Measurements from ENCODE around the gene TGFBR1. TPM values are rescaled to one million over a fixed set of nuclear protein-coding genes. Genes with fewer than 3 reads are reported as not detected.

The TGFBR1 gene
- total RNA-seq, 5 donors from 2014 or later (not counting 1 experiment from before 2014, with no cell fraction given): 22.3 to 36.9 (median 31.7) TPM

GRCh38 chr9:99176527-99177013, 71.7 kb downstream of the TGFBR1 start:
- Histone ChIP-seq H3K36me3 (ENCODE audit: control insufficient read depth in 2 of 2, extremely low read depth in 1 of 2, insufficient read depth in 1 of 2, low read length in 1 of 2) (no peaks in the 10 kb centered on the region), H3K9me3 (no peaks in the 10 kb centered on the region), H3K27ac (ENCODE audit: low read length) (no peak overlapping the region), H3K27me3 (replicated peaks in 1 of 2; ENCODE audit: control insufficient read depth in 2 of 2, extremely low read depth in 1 of 2, insufficient read depth in 2 of 2, low read length in 1 of 2) (no peaks in the 10 kb centered on the region), H3K4me3 (ENCODE audit: control insufficient read depth in 1 of 2, extremely low read depth in 1 of 2, low read length in 1 of 2) (no peak overlapping the region), H3K4me1 (ENCODE audit: control insufficient read depth in 1 of 2, extremely low read depth in 1 of 2, insufficient read depth in 2 of 2, low read length in 2 of 2) (no peaks in the 10 kb centered on the region)
- H3K4me1 Mint-ChIP-seq: peaks cover 2 to 8% (median 5%) of the 10 kb centered on the region in 3 donors
- POLR2A ChIA-PET: no interaction called here
- no peaks in the 10 kb centered on the region for H3K9me3 Mint-ChIP-seq
- H3K4me3 Mint-ChIP-seq: no peak overlapping the region
- CTCF ChIA-PET: no interaction called here
- ATAC-seq (replicated peaks in 1 of 4) (no peak), DNase-seq (no peak)
- H3K36me3 Mint-ChIP-seq: no peaks in the 10 kb centered on the region
- WGBS (ENCODE audit: insufficient coverage): 77% methylated on average over 3 of the region's 4 CpGs
- H3K27ac Mint-ChIP-seq: no peak overlapping the region
- peaks cover 0 to 7% of the 10 kb centered on the region in 2 donors for H3K27me3 Mint-ChIP-seq

- POLR2A ChIA-PET: interaction anchor here in 1 of 2 donors (0.6 kb wide), 1 partner anchor 716 kb away, joined by 4 read pairs; no protein-coding TSS in a partner anchor
- Histone ChIP-seq H3K36me3 (ENCODE audit: control insufficient read depth in 2 of 2, extremely low read depth in 1 of 2, insufficient read depth in 1 of 2, low read length in 1 of 2) (no peaks in the 10 kb centered on the region), H3K9me3 (no peaks in the 10 kb centered on the region), H3K4me3 (ENCODE audit: control insufficient read depth in 1 of 2, extremely low read depth in 1 of 2, low read length in 1 of 2) (no peak overlapping the region), H3K27ac (ENCODE audit: low read length) (no peak overlapping the region), H3K27me3 (replicated peaks in 1 of 2; ENCODE audit: control insufficient read depth in 2 of 2, extremely low read depth in 1 of 2, insufficient read depth in 2 of 2, low read length in 1 of 2) (no peaks in the 10 kb centered on the region), H3K4me1 (ENCODE audit: control insufficient read depth in 1 of 2, extremely low read depth in 1 of 2, insufficient read depth in 2 of 2, low read length in 2 of 2) (no peaks in the 10 kb centered on the region)
- 80% methylated on average over 1 of the region's 8 CpGs for WGBS (ENCODE audit: insufficient coverage)
- H3K27ac Mint-ChIP-seq: no peak overlapping the region
- CTCF ChIA-PET: interaction anchor here in 1 of 2 donors (0.6 kb wide), 1 partner anchor 935 kb away, joined by 3 read pairs; no protein-coding TSS in a partner anchor
- peaks cover 6 to 12% (median 9%) of the 10 kb centered on the region in 3 donors for H3K4me1 Mint-ChIP-seq
- H3K27me3 Mint-ChIP-seq: no peaks in the 10 kb centered on the region
- no peaks in the 10 kb centered on the region for H3K36me3 Mint-ChIP-seq
- ATAC-seq (replicated peaks in 1 of 4) (no peak), DNase-seq (no peak)
- no peaks in the 10 kb centered on the region for H3K9me3 Mint-ChIP-seq
- H3K4me3 Mint-ChIP-seq: no peak overlapping the region
These were observed 72.9 kb downstream of the TGFBR1 start for GRCh38 chr9:99177576-99178366.

- no peak for DNase-seq
- Histone ChIP-seq H3K4me3 (ENCODE audit: control insufficient read depth in 1 of 2, extremely low read depth in 1 of 2, low read length in 1 of 2) (no peak overlapping the region), H3K4me1 (ENCODE audit: control insufficient read depth in 1 of 2, extremely low read depth in 1 of 2, insufficient read depth in 2 of 2, low read length in 2 of 2) (peaks cover 0 to 4% of the 10 kb centered on the region in 2 experiments), H3K36me3 (ENCODE audit: control insufficient read depth in 2 of 2, extremely low read depth in 1 of 2, insufficient read depth in 1 of 2, low read length in 1 of 2) (no peaks in the 10 kb centered on the region), H3K27me3 (replicated peaks in 1 of 2; ENCODE audit: control insufficient read depth in 2 of 2, extremely low read depth in 1 of 2, insufficient read depth in 2 of 2, low read length in 1 of 2) (no peaks in the 10 kb centered on the region), H3K27ac (ENCODE audit: low read length) (no peak overlapping the region), H3K9me3 (no peaks in the 10 kb centered on the region)
- Mint-ChIP-seq H3K4me3 (no peak overlapping the region), H3K27me3 (no peaks in the 10 kb centered on the region), H3K9me3 (no peaks in the 10 kb centered on the region), H3K36me3 (no peaks in the 10 kb centered on the region), H3K4me1 (peaks cover 6 to 12% (median 11%) of the 10 kb centered on the region in 3 donors), H3K27ac (no peak overlapping the region)
- no peak for ATAC-seq (replicated peaks in 1 of 4)
- 93% methylated on average over 8 of the region's 17 CpGs for WGBS (ENCODE audit: insufficient coverage)
- ChIA-PET POLR2A (no interaction called here), CTCF (interaction anchor here in 1 of 2 donors (0.7 kb wide), 1 partner anchor 112 kb away, joined by 3 read pairs; no protein-coding TSS in a partner anchor)
These were observed 74.3 kb downstream of the TGFBR1 start for GRCh38 chr9:99178912-99179872.

- no peaks in the 10 kb centered on the region for H3K9me3 Mint-ChIP-seq
- Histone ChIP-seq H3K27ac (ENCODE audit: low read length) (no peak overlapping the region), H3K4me1 (ENCODE audit: control insufficient read depth in 1 of 2, extremely low read depth in 1 of 2, insufficient read depth in 2 of 2, low read length in 2 of 2) (peaks cover 0 to 14% of the 10 kb centered on the region in 2 experiments), H3K9me3 (no peaks in the 10 kb centered on the region), H3K36me3 (ENCODE audit: control insufficient read depth in 2 of 2, extremely low read depth in 1 of 2, insufficient read depth in 1 of 2, low read length in 1 of 2) (no peaks in the 10 kb centered on the region), H3K4me3 (ENCODE audit: control insufficient read depth in 1 of 2, extremely low read depth in 1 of 2, low read length in 1 of 2) (no peak overlapping the region), H3K27me3 (replicated peaks in 1 of 2; ENCODE audit: control insufficient read depth in 2 of 2, extremely low read depth in 1 of 2, insufficient read depth in 2 of 2, low read length in 1 of 2) (no peaks in the 10 kb centered on the region)
- H3K4me1 Mint-ChIP-seq: peaks cover 11 to 22% (median 15%) of the 10 kb centered on the region in 3 donors
- DNase-seq (no peak), ATAC-seq (replicated peaks in 1 of 4) (no peak)
- POLR2A ChIA-PET: no interaction called here
- H3K27ac Mint-ChIP-seq: no peak overlapping the region
- no peaks in the 10 kb centered on the region for H3K27me3 Mint-ChIP-seq
- no CpG with 5 or more reads among the region's 1 CpG for WGBS (ENCODE audit: insufficient coverage)
- no peaks in the 10 kb centered on the region for H3K36me3 Mint-ChIP-seq
- H3K4me3 Mint-ChIP-seq: no peak overlapping the region
- CTCF ChIA-PET: no interaction called here
These were observed 75.3 kb downstream of the TGFBR1 start for GRCh38 chr9:99180199-99180598.

GRCh38 chr9:99180662-99181061, 75.7 kb downstream of the TGFBR1 start:
- Mint-ChIP-seq H3K27ac (no peak overlapping the region), H3K36me3 (no peaks in the 10 kb centered on the region), H3K4me3 (no peak overlapping the region), H3K27me3 (no peaks in the 10 kb centered on the region), H3K9me3 (no peaks in the 10 kb centered on the region), H3K4me1 (peaks cover 11 to 23% (median 15%) of the 10 kb centered on the region in 3 donors)
- DNase-seq (no peak), ATAC-seq (replicated peaks in 1 of 4) (no peak)
- H3K27me3 ChIP-seq (replicated peaks in 1 of 2; ENCODE audit: control insufficient read depth in 2 of 2, extremely low read depth in 1 of 2, insufficient read depth in 2 of 2, low read length in 1 of 2): no peaks in the 10 kb centered on the region
- peaks cover 0 to 14% of the 10 kb centered on the region in 2 experiments for H3K4me1 ChIP-seq (ENCODE audit: control insufficient read depth in 1 of 2, extremely low read depth in 1 of 2, insufficient read depth in 2 of 2, low read length in 2 of 2)
- H3K27ac ChIP-seq (ENCODE audit: low read length): no peak overlapping the region
- no peaks in the 10 kb centered on the region for H3K36me3 ChIP-seq (ENCODE audit: control insufficient read depth in 2 of 2, extremely low read depth in 1 of 2, insufficient read depth in 1 of 2, low read length in 1 of 2)
- no peak overlapping the region for H3K4me3 ChIP-seq (ENCODE audit: control insufficient read depth in 1 of 2, extremely low read depth in 1 of 2, low read length in 1 of 2)
- CTCF ChIA-PET: interaction anchor here in 1 of 2 donors (0.6 kb wide), 1 partner anchor 9 kb away, joined by 3 read pairs; no protein-coding TSS in a partner anchor
- WGBS (ENCODE audit: insufficient coverage): 85% methylated on average over 6 of the region's 9 CpGs
- no peaks in the 10 kb centered on the region for H3K9me3 ChIP-seq
- POLR2A ChIA-PET: no interaction called here

- Mint-ChIP-seq H3K27me3 (no peaks in the 10 kb centered on the region), H3K4me1 (peaks cover 11 to 23% (median 15%) of the 10 kb centered on the region in 3 donors), H3K36me3 (no peaks in the 10 kb centered on the region), H3K4me3 (no peak overlapping the region), H3K9me3 (no peaks in the 10 kb centered on the region), H3K27ac (no peak overlapping the region)
- ATAC-seq (replicated peaks in 1 of 4) (no peak), DNase-seq (no peak)
- ChIA-PET CTCF (no interaction called here), POLR2A (interaction anchor here in 1 of 2 donors (0.7 kb wide), 1 partner anchor 275 kb away, joined by 3 read pairs; no protein-coding TSS in a partner anchor)
- WGBS (ENCODE audit: insufficient coverage): no CpG with 5 or more reads among the region's 2 CpGs
- Histone ChIP-seq H3K27me3 (replicated peaks in 1 of 2; ENCODE audit: control insufficient read depth in 2 of 2, extremely low read depth in 1 of 2, insufficient read depth in 2 of 2, low read length in 1 of 2) (no peaks in the 10 kb centered on the region), H3K27ac (ENCODE audit: low read length) (no peak overlapping the region), H3K4me1 (ENCODE audit: control insufficient read depth in 1 of 2, extremely low read depth in 1 of 2, insufficient read depth in 2 of 2, low read length in 2 of 2) (peaks cover 0 to 14% of the 10 kb centered on the region in 2 experiments), H3K36me3 (ENCODE audit: control insufficient read depth in 2 of 2, extremely low read depth in 1 of 2, insufficient read depth in 1 of 2, low read length in 1 of 2) (no peaks in the 10 kb centered on the region), H3K9me3 (no peaks in the 10 kb centered on the region), H3K4me3 (ENCODE audit: control insufficient read depth in 1 of 2, extremely low read depth in 1 of 2, low read length in 1 of 2) (no peak overlapping the region)
These were observed 76.3 kb downstream of the TGFBR1 start for GRCh38 chr9:99181206-99181605.
